Stimulated activated memory B cell treated with anti-CD40 and anti-IgM and Interleukin-4, amounts not matched to agents 10 μg/mL and 1 μg/mL and 100 μg/mL, for 72 hours (primary cell): ENCODE measurements around the gene CTNNBIP1.

ENCODE experiments used
- ATAC-seq: fragments of 150-1000 bp; cut with Tn5 transposase; 2 replicates; pipeline ENCODE4 v1.10.0; 2021
- H3K27ac Mint-ChIP-seq: one replicate; pipeline ENCODE4 v1.8.0; 2022; ENCODE audit warnings: mild to moderate bottlenecking, mixed read lengths
- H3K27me3 Mint-ChIP-seq: one replicate; pipeline ENCODE4 v1.8.0; 2022; ENCODE audit warnings: mixed read lengths
- H3K36me3 Mint-ChIP-seq: one replicate; pipeline ENCODE4 v1.8.0; 2022; ENCODE audit warnings: mixed read lengths
- H3K4me1 Mint-ChIP-seq: one replicate; pipeline ENCODE4 v1.8.0; 2022; ENCODE audit warnings: mixed read lengths
- H3K4me3 Mint-ChIP-seq: one replicate; pipeline ENCODE4 v1.8.0; 2022; ENCODE audit warnings: mild to moderate bottlenecking, moderate library complexity, mixed read lengths
- H3K9me3 Mint-ChIP-seq: one replicate; pipeline ENCODE4 v1.8.0; 2022; ENCODE audit warnings: mixed read lengths

CTNNBIP1 gene

DNA sequence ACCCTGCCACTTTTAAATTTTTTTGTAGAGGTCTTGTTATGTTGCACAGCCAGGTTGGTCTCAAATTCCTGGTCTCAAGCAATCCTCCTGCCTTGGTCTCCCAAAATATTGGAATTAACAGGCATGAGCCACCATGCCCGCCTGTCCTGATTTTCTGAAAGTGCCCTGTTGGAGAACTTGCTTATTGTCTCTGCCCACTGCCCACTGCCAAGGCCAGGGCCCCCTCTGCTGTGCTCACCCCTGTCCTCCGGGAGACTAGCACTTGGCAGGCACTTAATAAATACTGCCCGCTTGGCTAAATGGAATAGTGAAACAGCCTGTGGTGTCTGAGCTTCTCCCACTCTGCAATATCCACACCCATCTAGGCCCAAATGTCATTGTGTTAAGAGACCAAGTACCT is 35.7 kb downstream of the CTNNBIP1 start:
- no peaks in the 10 kb centered on the region for H3K9me3 Mint-ChIP-seq
- H3K4me1 Mint-ChIP-seq = peaks cover 7% of the 10 kb centered on the region
- no peaks in the 10 kb centered on the region for H3K36me3 Mint-ChIP-seq
- H3K4me3 Mint-ChIP-seq = no peak overlapping the region
- no peak for ATAC-seq
- H3K27ac Mint-ChIP-seq = peak overlapping the region; percentile 26
- no peaks in the 10 kb centered on the region for H3K27me3 Mint-ChIP-seq

DNA sequence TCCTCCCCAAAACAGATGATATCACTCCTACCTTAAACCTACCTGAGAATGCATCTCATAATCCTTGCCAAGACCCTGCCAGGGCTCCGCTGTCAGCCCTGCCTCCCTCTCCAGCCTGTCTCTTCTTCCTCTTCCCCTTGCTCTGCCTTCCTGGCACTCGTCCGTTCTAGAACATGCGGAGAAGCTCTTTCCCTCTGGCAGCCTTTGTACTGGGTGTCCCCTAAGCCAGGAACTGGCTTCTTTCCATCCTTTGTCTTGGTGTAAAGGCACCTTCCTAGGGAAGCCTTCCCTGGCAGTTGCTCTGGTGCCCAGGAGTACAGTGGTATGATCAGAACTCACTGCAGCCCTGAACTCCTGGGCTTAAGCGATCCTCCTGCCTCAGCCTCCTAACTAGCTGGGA is 36.1 kb downstream of the CTNNBIP1 start:
- Mint-ChIP-seq H3K4me1 (peaks cover 7% of the 10 kb centered on the region), H3K9me3 (no peaks in the 10 kb centered on the region), H3K27ac (no peak overlapping the region), H3K4me3 (no peak overlapping the region), H3K36me3 (no peaks in the 10 kb centered on the region), H3K27me3 (no peaks in the 10 kb centered on the region)
- ATAC-seq = no peak

DNA sequence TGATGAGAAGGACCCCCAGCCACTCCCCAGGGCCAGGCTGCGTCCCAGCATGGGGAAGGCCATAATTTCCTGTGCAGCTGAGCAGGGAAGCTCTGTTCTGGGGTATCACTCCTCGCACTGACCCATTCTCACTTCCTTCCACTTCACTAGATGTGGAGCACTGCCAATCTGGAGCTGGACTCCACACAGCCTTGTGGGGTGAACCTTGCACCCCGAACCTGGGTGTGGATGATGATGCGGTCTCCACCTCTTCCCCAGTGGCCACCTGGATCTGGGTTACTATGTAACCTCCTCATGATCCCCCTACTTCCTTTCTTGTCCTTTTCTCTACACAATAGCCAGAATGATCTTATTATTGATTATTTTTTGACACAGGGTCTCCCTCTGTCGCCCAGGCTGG is 36.7 kb downstream of the CTNNBIP1 start:
- Mint-ChIP-seq H3K4me1 (peaks cover 7% of the 10 kb centered on the region), H3K27ac (no peak overlapping the region), H3K27me3 (no peaks in the 10 kb centered on the region), H3K9me3 (no peaks in the 10 kb centered on the region), H3K4me3 (no peak overlapping the region), H3K36me3 (no peaks in the 10 kb centered on the region)
- ATAC-seq = no peak

DNA sequence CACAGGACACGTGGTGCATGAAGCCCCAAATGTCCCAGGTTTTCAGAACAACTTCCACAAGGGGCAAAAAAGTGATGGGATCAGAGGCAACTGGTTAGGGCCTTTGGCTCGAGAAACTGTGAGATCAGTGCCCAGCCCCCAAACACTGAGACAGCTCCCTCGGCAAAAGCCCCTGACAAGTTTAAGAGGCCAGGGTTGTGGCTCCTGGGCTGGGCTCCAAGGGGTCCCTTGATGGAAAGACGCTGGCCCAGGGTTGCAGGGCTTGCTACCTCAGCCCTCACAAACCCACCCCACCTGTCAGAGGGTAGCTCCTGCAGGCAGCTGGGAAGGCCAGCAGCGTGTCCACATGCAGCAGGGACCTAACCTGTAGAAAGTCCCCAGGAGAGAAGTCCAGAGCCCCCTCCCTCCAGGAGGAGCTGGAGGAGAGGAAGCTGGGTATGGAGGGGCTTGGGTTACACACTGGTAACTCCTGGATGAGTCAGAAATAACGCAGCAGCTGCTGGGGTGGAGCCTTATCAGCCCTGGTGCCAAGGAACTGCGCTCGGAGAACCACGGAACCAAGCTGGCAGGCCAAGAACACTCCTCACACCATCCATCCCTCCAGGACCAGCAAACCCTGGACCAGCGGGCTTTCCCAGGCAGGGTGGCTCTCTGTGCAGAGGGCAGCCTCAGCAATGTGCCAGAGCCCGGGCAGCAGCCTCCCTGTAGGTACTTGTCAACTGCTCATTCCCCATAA is 37.5 kb downstream of the CTNNBIP1 start:
- no peaks in the 10 kb centered on the region for H3K27me3 Mint-ChIP-seq
- H3K9me3 Mint-ChIP-seq = no peaks in the 10 kb centered on the region
- ATAC-seq = no peak
- peaks cover 8% of the 10 kb centered on the region for H3K4me1 Mint-ChIP-seq
- no peak overlapping the region for H3K4me3 Mint-ChIP-seq
- H3K36me3 Mint-ChIP-seq = no peaks in the 10 kb centered on the region
- no peak overlapping the region for H3K27ac Mint-ChIP-seq

DNA sequence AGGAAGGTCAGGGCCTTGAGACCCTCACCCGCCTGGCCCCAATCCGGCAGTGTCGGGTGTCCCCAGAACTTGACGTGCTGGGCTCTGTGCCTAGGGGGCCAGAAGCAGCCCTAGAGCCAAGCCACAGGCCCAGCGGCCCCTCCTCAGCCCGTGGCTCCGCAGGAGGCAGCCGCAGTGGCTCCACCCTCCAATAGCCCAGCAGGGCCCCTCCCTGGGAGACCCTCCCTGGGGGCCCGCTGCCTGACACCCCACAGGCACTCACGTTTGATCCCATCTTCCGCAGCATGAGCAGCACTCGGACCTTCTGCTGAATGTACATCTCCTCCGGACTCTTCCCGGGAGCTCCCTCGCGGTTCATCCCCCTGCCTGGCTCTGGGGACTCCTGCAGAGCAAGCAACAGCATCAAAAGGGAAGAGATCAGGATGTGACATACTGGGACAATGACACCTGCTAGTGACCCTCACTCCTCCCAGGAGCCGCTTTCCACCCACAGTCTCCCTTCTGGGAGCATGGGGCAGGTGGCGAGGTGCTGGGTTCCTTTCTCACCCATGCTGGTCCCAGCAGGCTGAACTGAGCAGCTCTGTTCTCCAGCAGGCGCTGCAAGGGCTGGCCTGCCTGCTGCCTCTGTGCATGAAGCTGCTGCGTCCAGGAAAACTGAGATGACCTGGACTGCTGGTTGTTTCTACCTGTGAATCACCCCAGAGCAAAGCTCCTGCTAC is 38.2 kb downstream of the CTNNBIP1 start:
- ATAC-seq = no peak
- Mint-ChIP-seq H3K4me1 (peaks cover 15% of the 10 kb centered on the region), H3K36me3 (no peaks in the 10 kb centered on the region), H3K27me3 (no peaks in the 10 kb centered on the region), H3K27ac (no peak overlapping the region), H3K9me3 (no peaks in the 10 kb centered on the region), H3K4me3 (no peak overlapping the region)

- Mint-ChIP-seq H3K4me1 (peaks cover 18% of the 10 kb centered on the region), H3K27me3 (no peaks in the 10 kb centered on the region), H3K4me3 (no peak overlapping the region), H3K27ac (no peak overlapping the region), H3K9me3 (no peaks in the 10 kb centered on the region), H3K36me3 (no peaks in the 10 kb centered on the region)
- ATAC-seq = no peak
These were observed 39.0 kb downstream of the CTNNBIP1 start for GRCh38 chr1:9871021-9871420.

DNA sequence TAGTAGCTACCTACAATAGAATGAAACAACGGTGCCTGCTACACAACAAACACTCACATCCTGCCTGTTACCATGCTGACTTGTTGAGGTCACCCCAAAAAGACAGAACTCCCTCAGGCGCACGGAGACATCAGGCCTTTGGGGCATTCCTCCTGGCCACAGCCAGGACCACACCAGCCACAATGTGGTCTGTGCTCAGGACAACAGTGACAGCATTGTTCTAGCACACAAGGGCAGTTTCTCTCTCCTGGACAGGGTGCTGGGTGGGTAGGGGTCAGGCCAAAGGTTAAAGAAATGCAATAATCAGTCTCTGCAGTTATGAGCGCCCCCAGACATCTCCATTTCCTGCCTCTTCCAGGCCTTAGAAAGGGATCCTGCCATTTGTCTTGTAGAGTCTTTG is 39.5 kb downstream of the CTNNBIP1 start:
- no peaks in the 10 kb centered on the region for H3K9me3 Mint-ChIP-seq
- no peaks in the 10 kb centered on the region for H3K36me3 Mint-ChIP-seq
- no peaks in the 10 kb centered on the region for H3K27me3 Mint-ChIP-seq
- H3K4me3 Mint-ChIP-seq = no peak overlapping the region
- H3K4me1 Mint-ChIP-seq = peaks cover 18% of the 10 kb centered on the region
- no peak overlapping the region for H3K27ac Mint-ChIP-seq
- ATAC-seq = no peak

DNA sequence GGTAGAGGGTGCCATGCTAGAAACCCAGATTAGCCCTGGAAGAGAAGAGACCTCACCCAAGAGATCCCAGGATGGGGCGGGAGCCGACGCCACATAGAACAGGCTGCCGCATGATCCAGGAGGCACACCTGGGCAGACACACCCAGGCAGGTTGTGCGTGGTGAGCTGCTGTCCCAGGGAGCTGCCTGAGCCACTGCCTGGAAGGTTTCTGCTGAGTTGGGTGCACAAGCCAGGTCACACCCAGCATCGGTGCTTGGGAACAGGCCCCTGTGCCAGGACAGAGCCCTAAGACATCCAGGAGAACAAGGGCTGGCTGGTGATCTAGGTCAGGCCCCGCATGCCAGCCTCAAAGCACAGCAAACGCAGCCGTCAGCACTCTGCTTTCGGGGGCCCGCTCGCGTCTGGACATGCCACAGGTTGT is 40.2 kb downstream of the CTNNBIP1 start:
- peaks cover 13% of the 10 kb centered on the region for H3K4me1 Mint-ChIP-seq
- no peaks in the 10 kb centered on the region for H3K36me3 Mint-ChIP-seq
- no peak overlapping the region for H3K4me3 Mint-ChIP-seq
- no peak for ATAC-seq
- no peaks in the 10 kb centered on the region for H3K9me3 Mint-ChIP-seq
- H3K27me3 Mint-ChIP-seq = no peaks in the 10 kb centered on the region
- no peak overlapping the region for H3K27ac Mint-ChIP-seq

DNA sequence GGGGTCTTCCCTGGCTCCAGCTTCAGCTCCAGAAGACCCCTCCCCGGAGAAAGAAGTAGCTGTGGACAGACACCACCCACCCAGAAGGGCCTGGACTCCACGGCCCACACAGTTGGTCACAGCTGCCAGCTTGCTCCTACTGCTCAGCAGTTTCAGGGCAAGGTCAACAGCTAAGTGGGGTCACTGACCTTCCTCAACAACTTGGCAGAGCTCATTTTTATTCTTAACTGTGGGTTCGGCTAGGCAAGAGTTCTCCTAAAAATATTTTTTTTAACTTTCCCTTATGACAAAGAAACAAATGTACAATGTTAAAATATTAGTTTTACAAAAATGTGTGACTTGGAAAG is 41.9 kb downstream of the CTNNBIP1 start:
- ATAC-seq = no peak
- H3K27ac Mint-ChIP-seq = no peak overlapping the region
- H3K9me3 Mint-ChIP-seq = no peaks in the 10 kb centered on the region
- H3K27me3 Mint-ChIP-seq = no peaks in the 10 kb centered on the region
- no peaks in the 10 kb centered on the region for H3K36me3 Mint-ChIP-seq
- H3K4me3 Mint-ChIP-seq = no peak overlapping the region
- peaks cover 20% of the 10 kb centered on the region for H3K4me1 Mint-ChIP-seq

DNA sequence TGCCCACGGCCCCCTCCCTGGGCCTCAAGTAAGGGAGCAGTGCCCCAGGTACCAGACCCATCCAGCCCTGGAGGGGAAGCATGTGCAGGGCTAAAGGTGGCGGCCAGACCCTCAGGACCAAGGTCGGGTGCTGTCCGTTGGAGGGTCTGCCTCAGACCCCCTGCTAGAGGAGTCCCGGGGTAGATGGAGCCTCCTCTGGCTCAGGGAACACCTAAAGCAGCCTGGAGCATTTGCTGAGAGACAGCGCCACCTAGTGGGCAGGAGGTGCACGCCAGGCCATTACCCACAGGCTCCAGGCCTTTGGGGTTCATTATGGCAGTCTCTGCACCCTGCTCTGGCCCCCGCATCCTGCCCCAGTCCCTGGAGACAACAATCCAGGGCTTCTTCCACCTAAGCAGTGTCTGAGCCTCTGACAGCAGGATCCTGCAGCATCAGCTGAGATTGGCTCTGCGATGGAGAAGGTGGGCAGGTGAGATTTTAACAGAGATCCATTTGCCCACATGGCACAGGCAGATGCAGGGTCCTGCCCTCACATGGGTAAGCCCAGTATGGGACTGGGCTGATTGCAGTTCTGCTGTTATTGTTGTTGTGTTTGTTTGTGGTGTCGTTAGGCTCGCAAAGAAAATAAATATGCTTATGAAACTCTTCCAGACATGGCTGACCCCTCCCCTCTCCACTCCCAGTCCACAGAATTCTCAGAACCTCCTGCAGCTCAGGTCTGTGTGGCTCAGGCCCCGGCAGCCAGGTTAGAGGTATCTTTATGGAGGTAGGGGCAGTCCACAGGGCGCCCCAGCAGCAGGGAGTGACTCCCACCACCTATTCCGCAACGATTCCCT is 42.4 kb downstream of the CTNNBIP1 start:
- H3K36me3 Mint-ChIP-seq = no peaks in the 10 kb centered on the region
- peak; percentile 90 for ATAC-seq
- H3K27me3 Mint-ChIP-seq = no peaks in the 10 kb centered on the region
- H3K4me1 Mint-ChIP-seq = peaks cover 20% of the 10 kb centered on the region
- peak overlapping the region; percentile 63 for H3K27ac Mint-ChIP-seq
- H3K4me3 Mint-ChIP-seq = no peak overlapping the region
- no peaks in the 10 kb centered on the region for H3K9me3 Mint-ChIP-seq

DNA sequence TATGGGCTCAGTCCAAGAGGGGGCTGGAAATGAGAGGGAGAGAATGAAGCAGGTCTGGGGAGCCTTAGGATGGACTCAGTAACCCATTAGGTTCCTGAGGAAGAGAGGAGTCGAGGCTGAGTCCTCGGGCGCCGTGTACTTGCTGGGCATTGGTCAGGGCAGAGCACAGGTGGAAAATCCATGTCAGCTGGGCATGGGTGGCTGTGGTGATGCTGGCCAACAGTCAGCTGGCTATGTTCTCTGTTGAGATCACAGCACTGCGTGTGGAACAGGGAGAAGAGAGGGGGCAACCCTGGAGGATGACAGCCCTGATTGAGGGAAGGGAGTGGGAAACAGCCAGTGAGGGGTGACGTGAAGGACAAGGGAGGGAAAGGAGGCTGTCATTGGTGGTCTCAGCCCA is 43.2 kb downstream of the CTNNBIP1 start:
- Mint-ChIP-seq H3K9me3 (no peaks in the 10 kb centered on the region), H3K4me3 (no peak overlapping the region), H3K27ac (peak overlapping the region; percentile 63), H3K27me3 (no peaks in the 10 kb centered on the region), H3K36me3 (no peaks in the 10 kb centered on the region), H3K4me1 (peaks cover 20% of the 10 kb centered on the region)
- no peak for ATAC-seq

GRCh38 chr1:9865724-9866123 is 44.3 kb downstream of the CTNNBIP1 start:
- H3K27me3 Mint-ChIP-seq = no peaks in the 10 kb centered on the region
- H3K4me1 Mint-ChIP-seq = peaks cover 20% of the 10 kb centered on the region
- ATAC-seq = no peak
- H3K4me3 Mint-ChIP-seq = no peak overlapping the region
- no peaks in the 10 kb centered on the region for H3K9me3 Mint-ChIP-seq
- H3K27ac Mint-ChIP-seq = peak overlapping the region; percentile 63
- H3K36me3 Mint-ChIP-seq = no peaks in the 10 kb centered on the region

DNA sequence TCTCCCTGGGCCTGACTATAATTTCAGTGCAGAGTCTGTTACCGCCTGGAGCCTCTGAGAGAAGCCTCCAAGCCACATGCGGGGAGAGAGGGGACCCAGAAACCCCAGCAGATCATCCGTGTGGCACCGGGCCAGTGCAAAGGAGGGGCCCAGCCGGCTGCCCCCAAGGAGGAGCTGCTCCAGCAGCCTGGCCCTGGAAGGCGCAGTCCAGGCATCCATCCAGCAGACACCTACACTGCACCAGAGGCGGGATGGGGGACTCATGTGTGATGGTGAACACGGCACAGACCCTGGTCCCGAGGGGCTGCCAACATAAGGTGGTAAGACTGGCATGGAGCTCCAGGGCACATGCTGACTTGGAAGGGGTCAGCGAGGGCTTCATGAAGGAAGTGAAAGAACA is 46.7 kb downstream of the CTNNBIP1 start:
- Mint-ChIP-seq H3K27ac (peak overlapping the region; percentile 50), H3K4me1 (peaks cover 20% of the 10 kb centered on the region), H3K36me3 (peaks cover 2% of the 10 kb centered on the region), H3K9me3 (no peaks in the 10 kb centered on the region), H3K4me3 (no peak overlapping the region), H3K27me3 (no peaks in the 10 kb centered on the region)
- ATAC-seq = no peak

GRCh38 chr1:9861360-9861759 is 48.7 kb downstream of the CTNNBIP1 start:
- Mint-ChIP-seq H3K9me3 (no peaks in the 10 kb centered on the region), H3K4me1 (peaks cover 9% of the 10 kb centered on the region), H3K27ac (no peak overlapping the region), H3K4me3 (no peak overlapping the region), H3K36me3 (peaks cover 10% of the 10 kb centered on the region), H3K27me3 (no peaks in the 10 kb centered on the region)
- ATAC-seq = no peak

GRCh38 chr1:9860887-9861286 is 49.2 kb downstream of the CTNNBIP1 start:
- no peak for ATAC-seq
- peaks cover 10% of the 10 kb centered on the region for H3K36me3 Mint-ChIP-seq
- H3K27me3 Mint-ChIP-seq = no peaks in the 10 kb centered on the region
- H3K27ac Mint-ChIP-seq = no peak overlapping the region
- no peak overlapping the region for H3K4me3 Mint-ChIP-seq
- H3K4me1 Mint-ChIP-seq = peaks cover 9% of the 10 kb centered on the region
- no peaks in the 10 kb centered on the region for H3K9me3 Mint-ChIP-seq
